ENCODE measurements around the gene NME1.
"Not testable (repeated sequence)": the region's sequence is repeated elsewhere in the genome, so short reads cannot be mapped to it uniquely, and the experiment has no call there.

Gene NME1

GRCh38 chr17:51120739-51121619 lies 32.4 kb upstream of the NME1 start, which contains the start of gene SPAG9:
Gene SPAG9, minus strand, starts transcription at chr17:51120868. Its CDS starts 212 bp downstream, at chr17:51120656.
- peak within 1 kb of the TSS; percentile 66 for H3K27ac ChIP-seq (ENCODE audit: low read length)
- no peak for TF ChIP-seq EZH2phosphoT487 (IDR thresholded peaks at IDR 0.05; ENCODE audit: low read depth)
- TF ChIP-seq CTCF (IDR thresholded peaks at IDR 0.05; ENCODE audit: low read depth, low read length): no peak
- peaks cover 33% of the 10 kb centered on the region for H3K4me1 ChIP-seq (ENCODE audit: low read length)

GRCh38 chr17:51121620-51122472 lies 31.5 kb upstream of the NME1 start:
- no peak for TF ChIP-seq EZH2phosphoT487 (IDR thresholded peaks at IDR 0.05; ENCODE audit: low read depth)
- no peak for TF ChIP-seq CTCF (IDR thresholded peaks at IDR 0.05; ENCODE audit: low read depth, low read length)
- Histone ChIP-seq H3K4me1 (ENCODE audit: low read length) (peaks cover 29% of the 10 kb centered on the region), H3K27me3 (ENCODE audit: low read depth, low read length) (no peaks in the 10 kb centered on the region), H3K9ac (ENCODE audit: low read length) (peak overlapping the region; percentile 89), H2AFZ (ENCODE audit: low read depth, low read length) (peak overlapping the region; percentile 87), H3K79me2 (ENCODE audit: low read length) (peaks cover 36% of the 10 kb centered on the region), H3K36me3 (replicated peaks; ENCODE audit: low read depth, low read length) (no peaks in the 10 kb centered on the region), H3K4me3 (ENCODE audit: low read length) (peak overlapping the region; percentile 94), H3K27ac (ENCODE audit: low read length) (peak overlapping the region; percentile 66; the same call in 1 of the 2 replicates), H3K4me2 (ENCODE audit: low read length) (peak overlapping the region; percentile 79), H3K9me3 (ENCODE audit: insufficient read depth, low read length) (no peaks in the 10 kb centered on the region), H4K20me1 (ENCODE audit: insufficient read depth, low read length) (peaks cover 18% of the 10 kb centered on the region)

More at GRCh38 chr17:51120739-51121619, 32.4 kb upstream of the NME1 start, which contains the start of gene SPAG9:
- H3K79me2 ChIP-seq (ENCODE audit: low read length): peaks cover 45% of the 10 kb centered on the region
- H3K9me3 ChIP-seq (ENCODE audit: insufficient read depth, low read length): no peaks in the 10 kb centered on the region
- H3K27me3 ChIP-seq (ENCODE audit: low read depth, low read length): no peaks in the 10 kb centered on the region
- peak within 1 kb of the TSS; percentile 87 for H2AFZ ChIP-seq (ENCODE audit: low read depth, low read length)
- peaks cover 23% of the 10 kb centered on the region for H4K20me1 ChIP-seq (ENCODE audit: insufficient read depth, low read length)
- H3K9ac ChIP-seq (ENCODE audit: low read length): peak within 1 kb of the TSS; percentile 95
- no peaks in the 10 kb centered on the region for H3K36me3 ChIP-seq (replicated peaks; ENCODE audit: low read depth, low read length)
- peak within 1 kb of the TSS; percentile 91 for H3K4me2 ChIP-seq (ENCODE audit: low read length)
- H3K4me3 ChIP-seq (ENCODE audit: low read length): peak within 1 kb of the TSS; percentile 99

- H3K4me3 ChIP-seq (ENCODE audit: low read length); H3K36me3 ChIP-seq (replicated peaks; ENCODE audit: low read depth, low read length); H3K9ac ChIP-seq (ENCODE audit: low read length); H3K9me3 ChIP-seq (ENCODE audit: insufficient read depth, low read length); H3K27ac ChIP-seq (ENCODE audit: low read length); H3K27me3 ChIP-seq (ENCODE audit: low read depth, low read length); H3K4me2 ChIP-seq (ENCODE audit: low read length): not testable (repeated sequence)
- Histone ChIP-seq H4K20me1 (ENCODE audit: insufficient read depth, low read length) (peaks cover 18% of the 10 kb centered on the region), H3K4me1 (ENCODE audit: low read length) (peaks cover 24% of the 10 kb centered on the region), H3K79me2 (ENCODE audit: low read length) (peaks cover 29% of the 10 kb centered on the region), H2AFZ (ENCODE audit: low read depth, low read length) (peak overlapping the region; percentile 87; the same call in 1 of the 2 replicates)
These were observed 30.8 kb upstream of the NME1 start for GRCh38 chr17:51122473-51123115.

- Histone ChIP-seq H3K27me3 (ENCODE audit: low read depth, low read length) (no peaks in the 10 kb centered on the region), H4K20me1 (ENCODE audit: insufficient read depth, low read length) (peaks cover 1% of the 10 kb centered on the region; the same call in 1 of the 2 replicates), H2AFZ (ENCODE audit: low read depth, low read length) (no peak overlapping the region), H3K27ac (ENCODE audit: low read length) (no peak overlapping the region), H3K4me3 (ENCODE audit: low read length) (no peak overlapping the region), H3K9me3 (ENCODE audit: insufficient read depth, low read length) (no peaks in the 10 kb centered on the region), H3K4me2 (ENCODE audit: low read length) (no peak overlapping the region), H3K4me1 (ENCODE audit: low read length) (peaks cover 9% of the 10 kb centered on the region; the same call in 1 of the 2 replicates), H3K79me2 (ENCODE audit: low read length) (peaks cover 7% of the 10 kb centered on the region), H3K36me3 (replicated peaks; ENCODE audit: low read depth, low read length) (no peaks in the 10 kb centered on the region), H3K9ac (ENCODE audit: low read length) (no peak overlapping the region)
- no peak for TF ChIP-seq EZH2phosphoT487 (IDR thresholded peaks at IDR 0.05; ENCODE audit: low read depth)
These were observed 28.5 kb upstream of the NME1 start for GRCh38 chr17:51124640-51125503.
